Adrenal gland (tissue), 12 donors: Measurements from ENCODE around the gene SLC25A6. TPM values are rescaled to one million over a fixed set of nuclear protein-coding genes. Genes with fewer than 3 reads are reported as not detected.
A peak's percentile ranks its signal among the peaks of the same experiment; 100 is the strongest.

Source experiments
- DNase-seq, 7 donors: peaks; one replicate each; pipeline ENCODE4 v3.0.0-alpha.2; 2019 to 2020
- H3K27ac ChIP-seq, 5 donors: fragments of 200-600 bp; sonication (generic) in 4 of 5; 1 replicate in 3 of 5; 2 replicates in 2 of 5; pipeline versions ENCODE4 v1.5.1 to v1.8.0; 2016 to 2020; ENCODE audit warnings: mild to moderate bottlenecking in 1 of 5
- H3K27me3 ChIP-seq: fragments of 200-600 bp; 2 replicates; pipeline ENCODE4 v1.8.0; 2021
- H3K36me3 ChIP-seq, 2 donors: fragments of 200-600 bp; replicated peaks in 1 of 2; 1 replicate in 1 of 2; 2 replicates in 1 of 2; pipeline versions ENCODE4 v1.5.1 to v1.8.0; 2018 to 2022
- H3K4me1 ChIP-seq, 2 donors: fragments of 200-600 bp; replicated peaks in 1 of 2; 1 replicate in 1 of 2; 2 replicates in 1 of 2; pipeline versions ENCODE4 v1.5.1 to v1.8.0; 2018 to 2021
- H3K4me3 ChIP-seq, 4 donors: fragments of 200-600 bp; sonication (generic) in 3 of 4; one replicate each; pipeline ENCODE4 v1.5.1; 2016 to 2018
- H3K9me3 ChIP-seq, 3 donors: fragments of 200-600 bp; sonication (generic) in 1 of 3; replicated peaks in 1 of 3; 1 replicate in 2 of 3; 2 replicates in 1 of 3; pipeline versions ENCODE4 v1.5.1 to v1.8.0; 2016 to 2021
- CTCF ChIP-seq, 6 experiments: fragments of 450-650 bp in 4 of 6; fragments of 200-600 bp in 2 of 6; sonication (generic) in 1 of 6; IDR thresholded peaks; 1 replicate in 5 of 6; 2 replicates in 1 of 6; pipeline versions ENCODE4 v1.5.1 to v1.8.0; 2016 to 2021; ENCODE audit warnings: antibody characterized with exemption in 6 of 6, mild to moderate bottlenecking in 2 of 6, moderate library complexity in 1 of 6
- POLR2A ChIP-seq, 2 donors: fragments of 450-650 bp; IDR thresholded peaks; one replicate each; pipeline ENCODE4 v1.6.1; 2017; ENCODE audit warnings: antibody characterized with exemption in 2 of 2, mild to moderate bottlenecking in 2 of 2, moderate library complexity in 1 of 2
- WGBS, 4 donors: extraction: QIAGEN DNeasy Blood & Tissue Kit in 2 of 4; methylation state at CpG; one replicate each; pipeline versions ENCODE4 v1.1.5 to v1.1.7; 2013 to 2017; 5-methylcytosine and 5-hydroxymethylcytosine counted together
- intact Hi-C, 2 donors: fragments of 100-400 bp; cut with DNase I; formaldehyde crosslinking; loops; one replicate each; pipeline versions ENCODE4 v1.14.1 to v1.15.0; 2022 to 2023
- polyA plus RNA-seq, 3 donors: library from polyadenylated mRNA; stranded (reverse); fragments of 200-250 nt in 2 of 3; fragments of 350-450 nt in 1 of 3; fragmentation: Illumina TruSeq in 1 of 3; extraction: RNeasy Lipid Tissue Mini Kit (QIAGEN cat#74804) in 1 of 3; gene quantifications; one replicate each; pipeline ENCODE4 v1.2.3, GENCODE V29; 2013 to 2014
- total RNA-seq, 9 donors: library from RNA; depleted of rRNA in 4 of 9; stranded (reverse); fragments of >200 nt in 4 of 9; fragments of 120-200 nt in 1 of 9; fragmentation: NEBNext Ultra II Directional in 1 of 9; extraction: Animal tissue kit (Norgen Biotek cat#: 25700) in 1 of 9; gene quantifications; one replicate each; pipeline versions ENCODE4 v1.1.0 to v1.2.4, GENCODE V29; 2013 to 2023
- donor health status: healthy with polysubstance abuse.
- donor health status: Bipolar disorder and iron deficiency.
- donor health status: DM: yes; HTN: yes; CAD: no.
- donor health status: DM: no; HTN: no; CAD: no.
- donor health status: DM: no; HTN: no; CAD: no.
- donor health status: DM: yes; HTN: yes; CAD: no.

Gene SLC25A6
- total and polyA plus RNA-seq, 12 donors: 183 to 509 (median 387) TPM

GRCh38 chrX:1385253-1386223 is 6.4 kb downstream of the SLC25A6 start:
- H3K36me3 ChIP-seq: peaks cover 0 to 70% of the 10 kb centered on the region in 2 donors
- H3K4me1 ChIP-seq: peaks cover 7 to 11% of the 10 kb centered on the region in 2 donors
- WGBS, 4 donors: 92 to 97% (median 94%) methylated on average over 19 to 36 of the region's 36 CpGs
- peak in 1 of 7 donors; percentile 62 for DNase-seq
- H3K27ac ChIP-seq: no peak overlapping the region
- intact Hi-C loops: no loop called here
- H3K27me3 ChIP-seq: no peaks in the 10 kb centered on the region
- H3K4me3 ChIP-seq: no peak overlapping the region
- TF ChIP-seq POLR2A (IDR thresholded peaks at IDR 0.05) (no peak), CTCF (IDR thresholded peaks at IDR 0.05) (no peak)
- no peaks in the 10 kb centered on the region for H3K9me3 ChIP-seq

- TF ChIP-seq POLR2A (IDR thresholded peaks at IDR 0.05): no peak
- no peak for TF ChIP-seq CTCF (IDR thresholded peaks at IDR 0.05)
- intact Hi-C loops: no loop called here
- Histone ChIP-seq H3K4me1 (peaks cover 0 to 3% of the 10 kb centered on the region in 2 donors), H3K9me3 (no peaks in the 10 kb centered on the region), H3K27me3 (no peaks in the 10 kb centered on the region), H3K27ac (no peak overlapping the region), H3K4me3 (no peak overlapping the region), H3K36me3 (peaks cover 0 to 62% of the 10 kb centered on the region in 2 donors)
- peak in 1 of 7 donors; percentile 65 for DNase-seq
- 84 to 98% (median 96%) methylated on average over 9 to 18 of the region's 18 CpGs for WGBS, 4 donors
Measured at GRCh38 chrX:1384658-1385252, 7.2 kb downstream of the SLC25A6 start.

- no peaks in the 10 kb centered on the region for H3K27me3 ChIP-seq
- TF ChIP-seq POLR2A (IDR thresholded peaks at IDR 0.05): no peak
- TF ChIP-seq CTCF (IDR thresholded peaks at IDR 0.05): no peak
- H3K4me1 ChIP-seq: no peaks in the 10 kb centered on the region
- DNase-seq: peak in 1 of 7 donors; percentile 62
- peaks cover 0 to 22% of the 10 kb centered on the region in 2 donors for H3K36me3 ChIP-seq
- H3K9me3 ChIP-seq: no peaks in the 10 kb centered on the region
- no peak overlapping the region for H3K27ac ChIP-seq
- 46 to 57% (median 51%) methylated on average over 18 to 20 of the region's 20 CpGs for WGBS, 4 donors
- H3K4me3 ChIP-seq: no peak overlapping the region
- intact Hi-C loops: no loop called here
Measured at GRCh38 chrX:1380672-1381233, 11.2 kb downstream of the SLC25A6 start.

- Histone ChIP-seq H3K4me1 (no peaks in the 10 kb centered on the region), H3K36me3 (no peaks in the 10 kb centered on the region), H3K4me3 (no peak overlapping the region), H3K27me3 (no peaks in the 10 kb centered on the region), H3K9me3 (no peaks in the 10 kb centered on the region), H3K27ac (no peak overlapping the region)
- DNase-seq: peak in 2 of 7 donors; percentile 13 to 53
- TF ChIP-seq POLR2A (IDR thresholded peaks at IDR 0.05) (no peak), CTCF (IDR thresholded peaks at IDR 0.05) (no peak)
- WGBS, 4 donors: 82 to 98% (median 85%) methylated on average over 4 to 24 of the region's 24 CpGs
- intact Hi-C loops: no loop called here
Measured at GRCh38 chrX:1378306-1378759, 13.6 kb downstream of the SLC25A6 start.
